Right ventricle myocardium inferior (tissue), 1 donor: ENCODE results near the gene CREB3L1. TPM values are rescaled to one million over a fixed set of nuclear protein-coding genes. Genes with fewer than 3 reads are reported as not detected.

Experiments used
- ATAC-seq: fragments of 200-7000 bp; cut with Tn5 transposase; one replicate; pipeline ENCODE4 v1.9.1; 2020; ENCODE audit warnings: mild to moderate bottlenecking, moderate library complexity
- DNase-seq: peaks from one replicate; pipeline ENCODE4 v3.0.0; 2021; ENCODE audit errors: missing footprints
- intact Hi-C: fragments of 100-400 bp; cut with DNase I; formaldehyde crosslinking; loops from one replicate; pipeline ENCODE4 v1.11.0; 2022
- total RNA-seq: library from RNA; stranded (reverse); fragmentation: NEBNext Ultra II Directional; extraction: Animal tissue kit (Norgen Biotek cat#: 25700); gene quantifications from one replicate; pipeline ENCODE4 v1.2.1, GENCODE V29; 2021
- donor health status: DM: no; HTN: yes; CAD: no; lungs with severe emphysema.

Gene CREB3L1
- total RNA-seq, 1 donor from 2014 or later: 64.1 TPM

DNA sequence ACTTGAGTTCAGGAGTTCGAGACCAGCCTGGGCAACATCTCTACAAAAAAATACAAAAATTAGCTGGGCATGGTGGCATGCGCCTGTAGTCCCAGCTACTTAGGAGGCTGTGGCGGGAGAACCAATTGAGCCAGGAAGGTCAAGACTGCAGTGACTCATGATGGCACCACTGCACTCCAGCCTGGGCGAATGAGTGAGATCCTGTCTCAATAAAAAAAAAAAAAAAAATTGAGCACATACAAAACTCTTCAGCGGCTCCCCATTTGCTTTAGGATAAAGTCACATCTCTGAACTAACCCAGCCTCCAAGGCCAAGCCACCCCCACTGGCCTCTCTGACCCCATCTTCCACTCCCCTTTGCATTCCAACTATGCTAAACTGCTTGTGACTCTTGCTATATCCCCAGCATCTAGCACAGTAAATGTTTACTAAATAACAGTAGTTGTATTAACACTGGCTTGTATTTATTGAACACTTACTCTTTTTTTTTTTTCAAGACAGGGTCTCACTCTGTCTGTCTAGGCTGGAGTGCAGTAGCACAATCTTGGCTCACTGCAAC lies 28.9 kb downstream of the CREB3L1 start:
- ATAC-seq (no peak), DNase-seq (no peak)
- intact Hi-C loops: no loop called here

DNA sequence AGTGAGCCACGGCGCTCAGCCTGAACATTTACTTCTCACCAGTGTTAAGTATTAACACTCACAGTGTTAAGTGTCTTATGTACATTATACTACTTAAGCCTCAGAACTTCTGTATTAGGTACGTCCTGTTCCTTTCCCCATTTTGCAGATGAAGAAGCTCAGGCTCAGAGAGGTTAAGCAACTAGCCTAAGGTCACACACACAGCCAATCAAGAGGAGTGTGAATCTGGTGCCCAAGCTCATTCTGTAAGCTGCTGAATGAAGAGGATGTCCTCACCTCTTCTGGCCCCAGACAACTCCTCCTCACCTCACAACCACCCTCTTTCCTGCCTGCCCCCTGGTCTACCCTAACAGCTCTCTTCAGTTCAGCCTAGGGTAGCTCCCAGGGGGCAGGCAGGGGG lies 29.9 kb downstream of the CREB3L1 start:
- ATAC-seq: no peak
- intact Hi-C loops: no loop called here
- DNase-seq: no peak

DNA sequence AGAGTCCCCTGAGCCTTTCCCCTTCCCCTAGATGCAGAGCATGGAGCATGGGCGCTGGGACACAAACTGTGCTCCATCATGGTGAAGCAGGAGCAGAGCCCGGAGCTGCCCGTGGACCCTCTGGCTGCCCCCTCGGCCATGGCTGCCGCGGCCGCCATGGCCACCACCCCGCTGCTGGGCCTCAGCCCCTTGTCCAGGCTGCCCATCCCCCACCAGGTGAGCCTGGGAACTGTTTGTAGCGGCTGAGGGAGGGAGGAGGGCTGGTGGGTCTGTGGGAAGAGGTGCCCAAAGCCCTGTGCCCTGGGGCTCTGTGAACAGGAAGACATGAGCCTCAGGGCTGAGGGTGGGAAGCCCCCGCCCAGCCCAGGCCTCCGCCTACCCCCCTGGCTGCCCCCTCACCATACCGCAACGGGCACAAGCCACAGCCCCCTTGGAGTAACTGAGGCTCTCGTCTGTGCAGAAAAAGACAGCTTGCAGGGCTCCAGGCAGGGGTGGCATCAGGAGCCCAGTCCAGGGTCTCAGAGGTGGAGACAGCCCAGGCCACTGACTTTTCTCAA lies 30.4 kb downstream of the CREB3L1 start:
- intact Hi-C loops: loop anchor here (1.0 kb wide), 1 partner anchor 69 kb away; no protein-coding TSS in a partner anchor
- DNase-seq: no peak

DNA sequence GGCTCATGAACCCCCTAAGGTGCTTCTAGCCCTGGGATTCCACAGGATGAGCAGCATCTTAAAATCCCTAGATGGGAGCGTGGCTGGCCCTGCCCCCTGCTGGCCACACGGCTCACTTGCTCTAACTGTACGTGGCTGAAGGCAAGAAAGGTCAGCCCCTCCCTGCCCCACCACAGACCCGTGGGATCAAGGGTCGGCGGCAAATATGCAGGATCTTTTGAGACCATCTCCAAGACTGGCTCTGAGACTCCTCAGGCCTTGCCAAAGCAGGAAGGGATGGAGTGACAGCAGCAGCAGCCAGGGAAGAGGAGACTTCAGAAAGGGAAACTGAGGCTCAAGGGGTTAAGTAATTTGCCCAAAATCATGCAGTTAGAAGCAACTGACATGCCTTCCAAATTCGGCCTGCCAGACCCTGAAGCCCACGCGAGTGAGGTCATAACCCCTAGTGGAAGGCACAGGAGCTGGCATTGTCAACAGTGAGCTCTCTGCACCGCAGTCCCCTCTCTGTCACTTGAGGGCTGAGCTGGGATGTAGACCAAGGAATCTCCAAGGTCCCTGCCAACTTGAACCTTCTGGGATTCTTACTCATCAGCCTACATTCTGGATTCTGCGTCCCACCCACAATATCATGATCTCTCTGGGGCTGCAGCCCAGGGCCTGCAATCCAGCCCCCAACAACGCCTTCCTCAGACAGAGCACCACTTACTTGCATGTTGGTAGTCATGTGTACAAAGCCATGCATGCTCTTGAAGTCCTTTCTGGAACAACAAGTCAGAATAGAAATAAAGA lies 31.4 kb downstream of the CREB3L1 start:
- ATAC-seq (peak; percentile 73), DNase-seq (peak; percentile 88)
- intact Hi-C loops: loop anchor here (1.0 kb wide), 1 partner anchor 70 kb away; no protein-coding TSS in a partner anchor

More for the DNA sequence above, 30.4 kb downstream of the CREB3L1 start:
- no peak for ATAC-seq

DNA sequence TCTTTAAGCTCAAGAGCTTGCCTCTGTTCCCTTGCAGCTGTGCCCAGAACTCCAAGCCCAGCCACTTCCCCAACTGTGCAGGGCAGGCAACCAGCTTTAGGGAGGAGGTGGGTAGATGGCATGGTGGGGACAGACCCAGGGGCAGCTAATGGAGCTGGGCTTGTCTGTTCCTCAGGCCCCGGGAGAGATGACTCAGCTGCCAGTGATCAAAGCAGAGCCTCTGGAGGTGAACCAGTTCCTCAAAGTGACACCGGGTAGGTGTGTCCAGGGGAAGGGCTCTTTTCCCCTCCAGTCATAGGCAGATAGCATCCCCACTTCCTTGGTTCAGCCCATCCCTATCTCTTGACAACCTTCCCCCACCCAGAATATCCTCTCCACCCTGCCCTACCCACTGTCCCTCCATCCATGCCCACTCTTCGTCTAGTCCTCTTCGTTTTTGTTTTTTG lies 32.4 kb downstream of the CREB3L1 start:
- intact Hi-C loops: loop anchor here (10.0 kb wide), 1 partner anchor 185 kb away; the partner anchor contains the start of gene PHF21A
- no peak for ATAC-seq
- DNase-seq: no peak

DNA sequence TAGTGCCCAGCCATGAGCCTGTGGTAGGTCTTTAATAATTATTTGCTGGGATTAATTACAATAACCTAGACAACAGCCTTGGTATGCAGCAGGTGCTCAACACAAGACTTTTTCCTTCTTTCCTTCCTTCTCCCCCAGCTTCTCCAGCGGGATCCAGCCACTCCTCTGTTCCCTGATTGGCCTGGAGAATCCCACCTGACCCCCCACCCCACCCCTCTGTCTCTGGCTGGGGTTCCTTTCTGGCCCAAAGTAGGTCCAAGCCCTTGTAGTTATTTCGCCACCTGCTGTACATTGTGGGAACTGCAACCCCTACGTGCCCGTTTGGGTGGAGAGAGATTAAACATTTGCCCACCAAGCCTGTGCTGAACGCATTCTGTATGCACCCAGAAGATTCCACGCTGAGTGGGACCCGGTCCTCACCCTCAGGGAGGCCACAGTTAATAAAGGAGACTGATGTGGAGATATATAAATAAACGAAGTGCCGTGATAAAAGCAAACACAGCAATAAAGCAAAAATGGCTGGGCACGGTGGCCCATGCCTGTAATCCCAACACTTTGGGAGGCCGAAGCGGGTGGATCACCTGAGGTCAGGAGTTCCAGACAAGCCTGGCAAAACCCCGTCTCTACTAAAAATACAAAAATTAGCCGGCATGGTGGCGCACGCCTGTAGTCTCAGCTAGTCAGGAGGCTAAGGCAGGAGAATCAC lies 37.7 kb downstream of the CREB3L1 start:
- DNase-seq (no peak), ATAC-seq (peak; percentile 39)
- intact Hi-C loops: loop anchor here (2.0 to 10.0 kb wide), 2 partner anchors 74 to 190 kb away; partner anchors contain the start of gene PHF21A

DNA sequence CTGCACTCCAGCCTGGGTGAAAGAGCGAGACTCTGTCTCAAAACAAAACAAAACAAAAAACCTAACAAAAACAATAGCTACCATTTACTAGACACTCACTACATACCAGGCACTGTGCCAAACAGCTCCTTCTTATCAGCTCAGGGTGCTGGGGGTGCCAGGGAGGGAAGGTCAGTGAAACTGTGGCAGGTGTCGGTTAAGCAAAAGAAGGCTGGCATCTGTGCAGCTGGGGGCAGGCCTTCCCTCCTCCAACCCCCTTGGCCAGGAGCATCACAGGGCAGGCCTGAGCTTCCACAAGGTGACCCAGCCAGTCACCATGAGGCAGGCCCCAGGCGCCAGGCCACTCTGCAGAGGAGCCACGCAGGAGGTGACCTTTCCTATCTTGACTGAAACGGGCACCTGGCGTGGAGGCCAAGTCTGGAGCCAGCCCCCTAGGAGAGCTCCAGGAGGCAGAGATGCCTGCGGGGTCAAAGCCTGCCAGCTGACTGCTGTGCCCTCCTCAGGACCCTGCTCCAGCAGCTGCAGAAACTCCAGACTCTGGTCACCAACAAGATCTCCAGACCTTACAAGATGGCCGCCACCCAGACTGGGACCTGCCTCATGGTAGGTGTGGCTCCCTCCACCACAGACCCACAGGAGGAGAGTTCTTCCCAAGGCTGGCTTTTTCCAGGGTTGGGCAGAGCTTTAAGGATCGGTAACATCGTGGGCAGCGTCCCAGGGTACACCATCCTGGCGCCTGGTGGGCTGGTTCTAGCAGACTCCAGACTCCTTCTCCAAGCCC lies 38.5 kb downstream of the CREB3L1 start:
- intact Hi-C loops: loop anchor here (2.0 to 10.0 kb wide), 3 partner anchors 23 to 191 kb away; partner anchors contain the start of gene PHF21A
- DNase-seq (peak; percentile 74), ATAC-seq (peak; percentile 88)

DNA sequence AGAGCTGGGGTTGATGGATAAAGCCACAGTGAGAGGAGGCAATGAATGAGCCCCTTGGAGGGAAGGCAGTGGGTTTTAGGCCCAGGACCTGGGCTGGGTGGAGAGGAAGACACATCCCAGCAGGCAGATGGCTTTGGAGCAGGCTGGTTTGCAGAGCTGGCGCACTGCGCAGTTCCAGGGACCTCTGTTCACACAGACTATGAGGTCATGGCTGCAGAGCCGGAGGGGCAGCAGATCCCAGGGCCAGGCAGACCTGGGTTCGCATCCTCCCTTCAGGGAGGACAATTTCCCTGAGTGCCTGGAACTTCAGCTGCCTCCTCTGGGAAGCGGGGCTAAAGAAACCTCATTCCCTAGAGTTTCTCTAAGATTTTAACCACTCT lies 41.6 kb downstream of the CREB3L1 start:
- intact Hi-C loops: loop anchor here (10.0 kb wide), 1 partner anchor 194 kb away; the partner anchor contains the start of gene PHF21A
- ATAC-seq: no peak
- no peak for DNase-seq

DNA sequence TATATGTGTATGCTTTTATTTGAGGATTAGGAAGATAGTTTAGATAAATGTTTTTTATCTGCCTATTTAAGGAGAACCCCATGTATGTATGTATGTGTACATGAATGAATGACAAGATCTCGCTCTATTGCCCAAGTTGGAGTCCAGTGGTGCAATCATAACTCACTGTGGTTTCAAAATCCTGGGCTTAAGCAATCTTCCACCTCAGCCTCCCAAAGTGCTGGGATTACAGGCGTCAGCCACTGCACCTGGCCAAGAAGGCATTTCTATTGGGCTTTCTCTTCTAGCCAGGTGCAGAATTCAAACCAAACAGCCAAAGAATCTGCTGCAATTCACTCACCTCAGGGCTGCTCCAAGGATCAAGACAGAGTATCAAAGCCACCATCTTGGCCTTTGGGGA lies 44.3 kb downstream of the CREB3L1 start:
- intact Hi-C loops: no loop called here
- DNase-seq: no peak
- ATAC-seq: no peak

DNA sequence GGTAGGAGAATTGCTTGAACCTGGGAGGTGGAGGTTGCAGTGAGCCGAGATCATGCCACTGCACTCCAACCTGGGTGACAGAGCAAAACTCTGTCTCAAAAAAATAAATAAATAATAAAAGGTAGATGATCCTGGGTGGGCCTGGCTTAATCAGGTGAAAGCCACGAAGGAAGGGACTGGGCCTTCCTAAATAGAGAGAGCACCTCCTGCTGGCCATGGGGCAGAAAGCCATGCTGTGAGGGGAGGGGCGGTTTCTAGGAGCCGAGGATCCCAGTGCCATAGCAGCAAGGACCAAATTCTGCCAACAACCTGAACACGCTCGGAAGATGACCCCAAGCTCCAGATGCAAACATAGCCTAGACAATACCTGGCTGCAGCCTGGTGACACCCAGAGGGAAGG lies 45.3 kb downstream of the CREB3L1 start:
- DNase-seq (no peak), ATAC-seq (no peak)
- intact Hi-C loops: no loop called here

DNA sequence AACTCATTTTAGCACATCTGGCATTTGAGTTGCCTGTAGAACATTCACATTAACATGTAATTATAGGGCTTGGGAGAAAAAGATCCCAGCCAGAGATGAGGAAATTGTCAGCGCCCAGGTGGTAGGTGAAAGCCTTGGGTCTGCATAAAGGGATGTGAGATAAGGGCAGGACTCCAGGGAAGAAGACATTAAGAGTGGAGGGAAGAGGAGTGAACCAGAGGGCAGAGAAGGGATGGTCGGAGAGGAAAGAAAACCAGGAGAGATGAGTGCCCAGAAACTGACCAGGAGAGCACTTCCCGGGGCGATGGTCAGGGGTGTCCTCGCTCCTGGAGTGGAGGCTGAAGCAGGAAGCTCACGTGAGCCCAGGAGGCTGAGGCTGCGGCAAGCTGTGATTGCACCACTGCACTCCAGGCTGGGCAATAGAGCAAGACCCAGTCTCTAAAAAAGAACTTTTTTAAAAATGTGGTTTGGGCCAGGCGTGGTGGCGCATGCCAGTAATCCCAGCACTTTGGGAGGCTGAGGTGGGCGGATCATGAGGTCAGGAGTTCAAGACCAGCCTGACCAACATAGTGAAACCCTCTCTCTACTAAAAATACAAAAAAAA lies 49.5 kb downstream of the CREB3L1 start:
- ATAC-seq: no peak
- no peak for DNase-seq
- intact Hi-C loops: no loop called here

DNA sequence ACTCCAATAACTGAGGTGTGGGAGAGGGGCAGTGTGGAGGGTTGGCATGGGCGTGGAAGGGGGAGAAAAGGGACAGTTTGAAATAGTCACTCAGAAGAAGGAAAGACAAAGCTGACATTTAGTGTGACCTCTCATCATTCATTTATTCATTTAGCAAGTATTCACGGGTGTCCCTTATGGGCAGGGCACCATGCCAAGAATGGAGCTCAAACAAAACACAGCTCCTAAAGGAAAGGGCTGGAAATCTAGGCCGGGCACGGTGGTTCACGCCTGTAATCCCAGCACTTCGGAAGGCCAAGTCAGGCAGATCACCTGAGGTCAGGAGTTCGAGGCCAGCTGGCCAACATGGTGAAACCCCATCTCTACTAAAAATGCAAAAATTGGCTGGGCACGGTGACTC lies 50.4 kb downstream of the CREB3L1 start:
- ATAC-seq: no peak
- DNase-seq: no peak
- intact Hi-C loops: no loop called here

DNA sequence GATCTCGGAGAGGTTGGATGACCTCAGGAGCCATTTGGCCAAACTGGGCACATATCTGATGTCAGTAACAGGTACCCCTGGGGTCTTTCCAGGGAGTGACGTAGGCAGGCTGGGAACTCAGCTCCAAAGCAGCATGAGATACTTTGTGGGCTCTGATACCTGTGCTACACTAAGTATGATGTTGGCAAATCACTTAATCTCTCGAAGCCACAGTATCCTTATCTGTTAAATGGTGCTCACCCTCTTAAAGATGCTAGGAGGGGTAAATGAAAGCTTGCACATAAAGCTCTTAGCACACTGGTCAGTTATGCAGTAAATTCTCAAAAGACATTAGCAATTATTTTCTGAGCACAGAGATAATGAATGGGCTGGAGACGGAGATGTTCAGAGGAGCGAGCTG lies 52.7 kb downstream of the CREB3L1 start:
- DNase-seq: no peak
- intact Hi-C loops: no loop called here
- ATAC-seq: no peak

DNA sequence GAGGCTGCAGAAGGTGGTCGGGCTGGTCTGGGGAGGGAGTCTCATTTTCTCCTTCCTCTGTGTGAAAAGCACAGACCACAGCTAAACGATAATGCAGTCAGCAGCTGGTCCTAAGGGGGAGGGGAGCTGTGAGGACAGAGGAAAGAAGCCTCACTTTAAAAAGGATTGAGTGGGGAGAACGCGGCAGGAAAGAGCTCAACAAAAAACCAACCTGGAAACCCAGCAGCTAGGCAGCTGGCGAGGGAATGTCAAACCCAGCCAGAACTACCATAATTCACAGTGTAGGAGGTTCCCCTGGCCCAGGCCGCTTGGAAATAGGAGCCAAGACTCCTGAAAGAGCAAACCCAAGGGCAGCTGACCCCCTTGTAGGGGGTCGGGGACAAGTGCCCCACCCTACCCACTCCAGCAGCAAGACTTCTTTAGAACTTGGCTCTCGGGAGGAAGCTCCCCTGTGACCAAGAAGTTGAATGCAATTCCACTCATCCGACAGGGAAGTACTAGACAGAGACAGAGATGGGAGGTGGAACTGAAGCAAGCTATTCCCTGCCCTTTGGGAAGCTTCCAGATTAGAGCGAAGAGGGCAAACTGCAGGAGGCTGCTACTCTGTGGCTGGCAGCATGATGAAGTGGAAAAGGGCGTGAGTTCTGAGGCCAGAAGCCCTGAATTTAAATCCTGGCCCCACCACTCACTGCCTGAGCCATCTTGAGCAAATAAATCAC lies 53.3 kb downstream of the CREB3L1 start:
- intact Hi-C loops: no loop called here
- DNase-seq: no peak
- peak; percentile 40 for ATAC-seq

DNA sequence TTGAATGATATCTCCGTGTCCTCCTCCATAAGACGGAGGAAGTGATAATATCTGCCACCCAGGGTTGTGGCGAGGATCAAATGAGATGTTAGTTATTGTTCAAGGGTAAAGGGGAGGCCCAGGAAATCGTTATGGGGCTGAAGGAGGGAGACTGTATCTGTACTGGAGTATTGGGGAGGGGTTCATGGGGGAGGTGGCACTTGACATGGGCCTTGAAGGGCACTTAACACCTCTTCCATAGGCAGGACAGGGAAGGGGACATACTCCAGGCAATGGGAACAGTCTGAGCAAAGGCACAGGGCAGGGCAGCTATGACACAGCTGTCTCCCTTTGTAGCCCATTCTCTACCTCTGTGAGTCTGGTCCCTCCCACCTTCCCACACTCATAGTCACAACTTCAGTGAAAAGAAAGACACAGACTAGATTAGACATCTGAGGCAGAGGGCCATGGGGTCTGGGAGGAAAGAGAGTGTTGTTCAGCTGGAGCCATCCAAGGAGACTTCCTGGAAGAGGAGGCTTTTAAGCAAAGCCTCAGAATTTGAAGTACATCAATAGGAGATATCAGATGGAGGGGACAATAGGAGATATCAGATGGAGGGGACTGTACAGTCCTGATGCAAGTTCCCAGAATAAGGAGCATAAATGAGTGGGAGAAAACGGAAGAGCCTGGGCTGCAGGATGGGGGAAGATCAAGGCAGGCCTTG lies 54.0 kb downstream of the CREB3L1 start:
- intact Hi-C loops: no loop called here
- ATAC-seq: no peak

DNA sequence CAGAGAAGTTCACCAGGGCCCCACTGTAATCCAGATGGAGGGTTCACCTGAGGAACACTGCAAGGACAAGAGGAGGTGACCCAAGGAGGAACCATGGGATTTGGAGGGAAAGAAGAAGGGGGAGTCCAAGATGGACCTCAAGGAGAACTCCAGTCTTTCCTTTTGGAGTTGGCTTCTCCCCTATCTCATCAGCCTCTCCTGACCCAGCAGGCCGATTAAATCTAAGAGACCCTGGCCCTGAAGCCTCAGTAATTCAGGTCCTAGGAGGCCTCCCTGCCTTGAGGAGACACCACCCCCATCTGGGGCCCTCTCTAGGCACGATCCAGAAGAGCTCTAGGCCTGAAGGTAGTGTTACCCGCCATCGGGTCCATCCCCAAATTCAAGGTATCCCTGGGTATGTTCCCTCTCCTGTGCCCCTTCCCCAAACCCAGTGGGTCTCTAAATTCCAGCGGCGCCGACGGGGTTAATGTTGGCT lies 54.7 kb downstream of the CREB3L1 start:
- intact Hi-C loops: no loop called here
- DNase-seq (no peak), ATAC-seq (no peak)

More for the DNA sequence above, 54.0 kb downstream of the CREB3L1 start:
- DNase-seq: no peak
